SU-DHL-6 (cell line): Measurements from ENCODE around the gene INHBA.

Source experiments
- H2AFZ ChIP-seq: fragments of 200-600 bp; sonication (generic); 2 replicates; pipeline ENCODE4 v1.6.1; 2014; ENCODE audit warnings: low read depth, mild to moderate bottlenecking, moderate library complexity, mixed read lengths, antibody characterized with exemption, low read length; ENCODE audit not compliant: severe bottlenecking
- H3F3A ChIP-seq: fragments of 200-600 bp; shearing (Covaris generic); 2 replicates; pipeline ENCODE4 v1.6.0; 2016; ENCODE audit warnings: antibody characterized with exemption, mild to moderate bottlenecking; ENCODE audit not compliant: insufficient read depth
- H3K27ac ChIP-seq: fragments of 200-600 bp; sonication (generic); 2 replicates; pipeline ENCODE4 v1.5.1; 2016; ENCODE audit warnings: low read depth, mild to moderate bottlenecking, low read length, moderate library complexity, mixed read lengths
- H3K27me3 ChIP-seq: fragments of 200-600 bp; sonication (generic), shearing (Covaris generic); 2 replicates; pipeline ENCODE4 v1.6.0; 2014; ENCODE audit warnings: mild to moderate bottlenecking, low read length
- H3K36me3 ChIP-seq: fragments of 200-600 bp; sonication (generic); 2 replicates; pipeline ENCODE4 v1.6.1; 2014; ENCODE audit warnings: mild to moderate bottlenecking, low read length, mixed read lengths
- H3K4me2 ChIP-seq: fragments of 300-600, 200-600 bp; shearing (Covaris generic), sonication (generic); 2 replicates; pipeline ENCODE4 v1.6.0; 2014; ENCODE audit warnings: low read length, low read depth, mild to moderate bottlenecking; ENCODE audit not compliant: poor library complexity, severe bottlenecking
- H3K4me3 ChIP-seq: fragments of 200-600 bp; sonication (generic); 2 replicates; pipeline ENCODE4 v1.5.1; 2014; ENCODE audit warnings: antibody characterized with exemption, low read length, mild to moderate bottlenecking, mixed read lengths; ENCODE audit not compliant: insufficient read depth, poor library complexity, severe bottlenecking
- H3K79me2 ChIP-seq: fragments of 200-600 bp; sonication (generic); 2 replicates; pipeline ENCODE4 v1.6.1; 2014; ENCODE audit warnings: mild to moderate bottlenecking, low read length, moderate library complexity; ENCODE audit not compliant: insufficient read depth
- H3K9ac ChIP-seq: fragments of 200-600 bp; sonication (generic); 2 replicates; pipeline ENCODE4 v1.7.0; 2014; ENCODE audit warnings: mild to moderate bottlenecking, low read length
- H3K9me2 ChIP-seq: fragments of 200-600 bp; sonication (generic); replicated peaks from 2 replicates; pipeline ENCODE4 v1.6.1; 2014; ENCODE audit warnings: low read length; ENCODE audit not compliant: insufficient read depth
- H3K9me3 ChIP-seq: fragments of 200-600 bp; sonication (generic); 2 replicates; pipeline ENCODE4 v1.6.1; 2014; ENCODE audit warnings: low read length, mixed read lengths; ENCODE audit not compliant: insufficient read depth
- H4K20me1 ChIP-seq: fragments of 200-600 bp; sonication (generic); 2 replicates; pipeline ENCODE4 v1.6.1; 2014; ENCODE audit warnings: low read depth, mild to moderate bottlenecking, antibody characterized with exemption, low read length, moderate library complexity, mixed read lengths
- CTCF ChIP-seq: fragments of 200-600 bp; sonication (generic); IDR thresholded peaks from one replicate; pipeline ENCODE4 v1.5.1; 2017; ENCODE audit warnings: antibody characterized with exemption, mild to moderate bottlenecking, low read length, moderate library complexity; ENCODE audit not compliant: insufficient read depth, poor library complexity, severe bottlenecking
- EZH2phosphoT487 ChIP-seq: fragments of 200-600 bp; sonication (generic), shearing (Covaris generic); conservative IDR thresholded peaks from 2 replicates; pipeline ENCODE4 v1.6.1; 2018; ENCODE audit warnings: mild to moderate bottlenecking, antibody characterized with exemption, low read length, moderate library complexity, mixed read lengths

INHBA gene

GRCh38 chr7:41720046-41720445, 17.2 kb upstream of the INHBA start:
- Histone ChIP-seq H2AFZ (no peak overlapping the region), H3K9ac (no peak overlapping the region), H3K79me2 (no peaks in the 10 kb centered on the region), H4K20me1 (no peaks in the 10 kb centered on the region), H3K9me2 (no peaks in the 10 kb centered on the region), H3F3A (no peaks in the 10 kb centered on the region), H3K9me3 (no peaks in the 10 kb centered on the region), H3K27ac (no peak overlapping the region), H3K36me3 (no peaks in the 10 kb centered on the region), H3K27me3 (no peaks in the 10 kb centered on the region), H3K4me3 (no peak overlapping the region), H3K4me2 (no peak overlapping the region)
- no peak for TF ChIP-seq CTCF
- TF ChIP-seq EZH2phosphoT487: no peak

- H3K79me2 ChIP-seq: no peaks in the 10 kb centered on the region
- TF ChIP-seq EZH2phosphoT487: no peak
- TF ChIP-seq CTCF: no peak
- H3K4me2 ChIP-seq: no peak overlapping the region
- no peaks in the 10 kb centered on the region for H4K20me1 ChIP-seq
- H3K27ac ChIP-seq: no peak overlapping the region
- no peak overlapping the region for H2AFZ ChIP-seq
- H3K9me3 ChIP-seq: no peaks in the 10 kb centered on the region
- no peaks in the 10 kb centered on the region for H3K9me2 ChIP-seq
- no peak overlapping the region for H3K9ac ChIP-seq
- H3K4me3 ChIP-seq: no peak overlapping the region
- H3K36me3 ChIP-seq: no peaks in the 10 kb centered on the region
- no peaks in the 10 kb centered on the region for H3K27me3 ChIP-seq
- H3F3A ChIP-seq: no peaks in the 10 kb centered on the region
These were observed 13.8 kb upstream of the INHBA start for GRCh38 chr7:41716691-41717090.

GRCh38 chr7:41715000-41715399, 12.1 kb upstream of the INHBA start:
- H3F3A ChIP-seq: no peaks in the 10 kb centered on the region
- H3K79me2 ChIP-seq: no peaks in the 10 kb centered on the region
- no peak overlapping the region for H3K27ac ChIP-seq
- H4K20me1 ChIP-seq: no peaks in the 10 kb centered on the region
- TF ChIP-seq EZH2phosphoT487 (no peak), CTCF (no peak)
- H3K36me3 ChIP-seq: no peaks in the 10 kb centered on the region
- no peaks in the 10 kb centered on the region for H3K9me2 ChIP-seq
- H3K27me3 ChIP-seq: no peaks in the 10 kb centered on the region
- H3K9ac ChIP-seq: no peak overlapping the region
- H2AFZ ChIP-seq: no peak overlapping the region
- H3K9me3 ChIP-seq: no peaks in the 10 kb centered on the region
- no peak overlapping the region for H3K4me3 ChIP-seq
- H3K4me2 ChIP-seq: no peak overlapping the region
